GM12892 (cell line): Measurements from ENCODE around the gene ESRRG.

Source experiments
- POLR2A ChIP-seq: IDR thresholded peaks from 2 replicates; pipeline ENCODE4 v1.6.1; 2011; ENCODE audit warnings: low read depth, low read length, control low read depth
- POLR2AphosphoS5 ChIP-seq: IDR thresholded peaks from 2 replicates; pipeline ENCODE4 v1.6.1; 2011; ENCODE audit warnings: low read depth, low read length, control low read depth

GRCh38 chr1:216576234-216576937 is 146.8 kb downstream of the ESRRG start:
- TF ChIP-seq POLR2A: no peak
- no peak for TF ChIP-seq POLR2AphosphoS5
